RPMI8226 (cell line): ENCODE measurements around the gene APBB3.
A peak's percentile ranks its signal among the peaks of the same experiment; 100 is the strongest.

Source experiments
- DNase-seq: peaks from one replicate; pipeline ENCODE4 v3.0.0-alpha.2; 2015

The APBB3 gene

DNA sequence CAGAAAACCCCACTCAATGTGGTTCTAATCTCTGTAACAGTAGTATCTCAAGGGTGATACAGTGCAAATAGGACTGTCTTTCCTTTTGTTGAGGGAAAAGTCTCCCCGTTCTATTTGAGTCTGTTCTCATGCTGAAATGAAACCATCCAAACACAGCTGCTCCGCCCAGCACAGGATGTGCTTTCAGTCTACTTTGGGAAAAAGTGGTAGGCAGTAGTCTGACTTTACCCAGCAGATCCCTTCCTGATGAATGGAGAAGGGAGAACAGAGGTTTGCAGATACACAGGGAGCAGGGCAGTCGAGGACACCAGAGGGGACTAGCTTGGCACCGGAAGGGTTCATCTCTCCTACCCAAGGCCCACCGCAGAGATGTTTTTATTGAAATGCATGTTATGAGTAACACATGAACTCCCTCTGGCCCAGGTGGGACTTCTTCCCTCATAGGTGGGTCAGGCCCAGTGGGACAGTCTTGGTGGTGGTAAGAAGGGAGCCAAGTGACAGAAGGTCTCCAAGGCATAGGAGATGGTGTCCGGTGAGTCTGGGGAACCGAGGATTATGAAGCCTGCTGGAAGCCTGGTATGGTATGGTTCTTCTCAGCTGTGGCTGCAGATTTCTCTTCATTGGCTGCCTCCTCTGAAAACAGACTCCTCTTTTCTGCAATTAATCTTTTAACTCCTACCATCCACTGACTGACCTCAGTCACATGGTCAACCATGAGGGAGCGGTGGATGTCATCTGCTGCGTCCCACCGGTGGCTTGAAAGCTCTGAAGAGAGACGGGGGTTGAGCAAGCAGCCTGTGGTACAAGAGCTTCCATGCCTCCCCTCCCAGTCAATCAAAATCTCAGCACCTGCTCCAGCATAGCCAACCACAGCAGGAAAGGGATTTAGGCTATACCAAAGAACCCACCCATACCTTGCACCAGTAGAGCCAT lies 14.0 kb downstream of the APBB3 start:
- no peak for DNase-seq

DNA sequence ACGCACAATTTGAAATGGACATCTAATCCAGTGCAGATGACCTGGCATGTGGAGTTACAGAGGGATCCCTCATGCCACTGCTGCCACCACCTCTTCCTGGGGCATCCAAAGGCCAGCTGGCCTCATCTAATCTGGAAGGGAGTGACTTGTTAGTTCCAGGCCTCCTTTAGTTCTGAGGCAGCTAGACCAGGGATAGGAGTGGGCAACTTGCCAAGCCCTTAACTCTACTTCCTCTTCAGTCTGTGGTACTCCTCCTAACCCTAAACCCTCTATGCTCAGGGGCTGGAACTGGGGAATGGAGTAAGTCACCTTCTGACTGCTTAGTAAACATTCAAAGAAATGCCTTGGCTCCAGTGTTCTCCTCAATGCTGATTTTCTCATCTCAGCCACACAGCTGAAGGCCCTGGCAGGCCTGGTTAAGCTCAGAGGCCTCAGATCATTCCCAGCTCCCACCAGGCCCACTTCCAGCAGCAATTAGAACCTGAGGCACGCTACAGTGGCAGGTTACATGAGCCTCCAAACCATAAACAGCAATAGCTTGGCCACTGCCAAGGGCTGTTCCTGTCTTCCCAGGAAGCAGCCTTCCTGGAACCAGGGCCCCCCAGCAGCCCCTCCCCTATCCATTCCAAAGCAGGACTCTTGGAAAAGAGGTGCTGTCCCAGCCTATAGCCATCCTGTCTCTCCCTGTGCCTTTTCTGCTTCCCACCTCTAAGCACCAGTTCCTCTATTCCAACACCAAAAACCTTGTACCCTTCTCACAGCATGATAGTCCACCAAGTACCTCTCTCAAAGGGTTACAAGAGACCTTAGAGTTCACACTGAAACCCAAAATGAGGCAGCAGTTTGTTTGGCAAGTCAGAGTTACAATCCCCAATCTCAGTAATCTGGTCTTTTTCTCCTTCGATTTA lies 14.9 kb downstream of the APBB3 start:
- DNase-seq, result peak; percentile 62

DNA sequence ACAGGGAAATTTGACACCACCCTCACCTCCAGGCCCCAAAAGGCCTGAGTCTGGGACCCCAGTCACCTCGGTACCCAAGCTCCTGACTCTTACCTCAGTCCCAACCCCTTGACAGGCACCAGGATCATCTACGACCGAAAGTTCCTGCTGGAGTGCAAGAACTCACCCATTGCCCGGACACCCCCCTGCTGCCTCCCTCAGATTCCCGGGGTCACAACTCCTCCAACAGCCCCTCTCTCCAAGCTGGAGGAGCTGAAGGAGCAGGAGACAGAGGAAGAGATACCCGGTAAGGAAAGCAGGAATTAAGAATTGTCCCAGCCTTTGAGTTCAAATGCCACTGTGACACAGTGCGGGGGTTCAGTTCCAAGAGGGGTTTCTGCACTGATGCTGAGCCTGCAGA lies 15.6 kb downstream of the APBB3 start:
- DNase-seq, result no peak

DNA sequence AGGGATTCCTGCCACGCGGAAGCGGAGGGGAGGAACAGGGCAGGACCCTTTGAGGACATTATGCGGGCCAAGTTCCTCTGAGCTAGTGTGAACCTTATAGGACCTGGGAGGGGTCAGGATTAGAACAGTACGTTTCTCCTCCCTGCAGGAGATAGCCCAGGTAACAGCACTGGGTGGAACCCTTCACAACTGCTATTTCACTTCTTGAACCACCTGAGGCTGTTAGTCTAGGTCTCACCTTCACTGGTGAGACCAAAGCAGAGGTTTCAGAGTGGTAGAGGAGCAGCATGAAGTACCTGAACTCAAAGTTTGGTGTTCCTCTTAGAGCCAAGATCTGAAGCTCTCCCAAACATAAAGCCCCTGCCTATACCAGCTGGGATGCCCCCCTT lies 16.1 kb downstream of the APBB3 start:
- DNase-seq, result no peak

DNA sequence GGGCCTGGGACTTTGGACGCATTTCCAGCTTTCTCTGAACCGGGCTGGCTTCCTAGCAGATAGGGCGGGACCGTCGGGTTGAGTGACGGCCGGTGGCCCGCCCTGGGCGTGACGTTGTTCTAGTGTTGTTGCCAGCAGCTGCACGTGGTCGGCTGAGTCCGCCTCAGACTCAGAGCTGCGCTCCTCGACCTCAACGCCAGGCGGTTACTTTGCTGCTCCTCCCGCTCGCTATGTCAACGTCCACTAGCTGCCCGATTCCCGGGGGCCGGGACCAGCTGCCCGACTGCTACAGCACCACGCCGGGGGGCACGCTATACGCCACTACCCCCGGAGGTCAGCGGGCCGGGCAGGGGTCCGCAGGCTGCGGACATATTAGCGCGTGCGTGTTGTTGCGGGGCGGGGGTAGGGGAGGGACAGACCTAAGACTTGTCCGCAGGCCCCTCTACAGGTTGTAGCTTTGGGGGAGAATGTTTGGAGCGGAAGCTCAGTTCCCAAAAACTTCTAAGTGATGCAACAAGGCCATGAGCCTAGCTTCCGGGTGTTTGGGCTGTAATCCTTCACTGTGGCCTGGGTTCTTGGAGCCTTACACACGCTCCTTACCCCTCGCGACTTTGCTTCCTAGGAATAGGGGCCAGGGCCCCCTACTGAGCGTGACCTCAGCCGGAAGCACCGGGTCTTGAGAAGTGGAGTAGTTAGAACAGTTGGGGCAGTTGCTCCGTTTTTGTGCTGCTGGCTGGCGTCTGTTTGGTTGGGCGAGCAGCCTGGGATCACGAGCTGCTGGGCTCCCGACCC lies 16.7 kb downstream of the APBB3 start, which contains the start of gene EIF4EBP3:
Gene EIF4EBP3, plus strand, starts transcription at position 155 of the 792 bp plus-strand sequence. Its CDS starts 76 bp downstream, at position 231.
- peak; percentile 82 for DNase-seq

DNA sequence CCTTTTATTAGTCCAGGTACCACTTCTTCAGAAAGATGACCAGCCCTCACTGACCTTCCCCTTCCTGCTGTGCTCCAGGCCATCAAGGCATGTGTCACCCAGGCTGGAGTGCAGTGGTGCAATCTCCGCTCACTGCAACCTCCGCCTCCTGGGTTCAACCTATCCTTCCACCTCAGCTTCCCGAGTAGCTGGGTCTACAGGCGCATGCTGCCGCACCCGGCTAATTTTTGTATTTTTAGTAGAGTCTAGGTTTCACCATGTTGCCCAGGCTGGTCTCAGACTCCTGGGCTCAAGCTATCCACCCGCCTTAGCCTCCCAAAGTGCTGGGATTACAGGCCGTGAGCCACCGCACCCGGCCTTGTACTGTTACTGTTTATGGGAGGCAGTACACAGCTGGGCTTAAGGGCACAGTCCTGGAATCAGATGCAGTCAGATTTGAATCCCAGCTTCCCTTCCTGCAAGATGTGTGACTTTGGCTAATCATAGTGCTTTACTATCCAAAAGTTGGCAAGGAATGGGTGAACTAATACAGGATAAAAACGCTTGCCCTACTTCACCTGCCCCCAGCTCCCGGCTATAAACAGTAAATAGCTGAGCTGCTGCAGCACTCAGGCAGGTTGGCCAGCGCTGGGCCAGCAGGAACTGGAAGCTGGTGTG lies 17.4 kb downstream of the APBB3 start:
- DNase-seq, result no peak

DNA sequence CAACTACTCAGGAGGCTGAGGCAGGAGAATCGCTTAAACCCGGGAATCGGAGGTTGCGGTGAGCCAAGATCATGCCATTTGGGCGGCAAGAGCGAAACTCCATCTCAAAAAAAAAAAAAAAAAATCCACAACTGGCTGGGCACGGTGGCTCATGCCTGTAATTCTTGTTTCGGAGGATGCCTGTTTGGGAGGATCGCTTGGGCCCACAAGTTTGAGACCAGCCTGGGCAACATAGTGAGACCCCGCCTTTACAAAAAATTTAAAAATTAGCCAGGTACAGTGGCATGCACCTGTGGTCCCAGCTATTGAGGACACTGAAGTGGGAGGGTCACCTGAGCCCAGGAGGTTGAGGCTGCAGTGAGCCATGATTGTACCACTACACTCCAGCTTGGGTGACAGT lies 18.8 kb downstream of the APBB3 start:
- no peak for DNase-seq

DNA sequence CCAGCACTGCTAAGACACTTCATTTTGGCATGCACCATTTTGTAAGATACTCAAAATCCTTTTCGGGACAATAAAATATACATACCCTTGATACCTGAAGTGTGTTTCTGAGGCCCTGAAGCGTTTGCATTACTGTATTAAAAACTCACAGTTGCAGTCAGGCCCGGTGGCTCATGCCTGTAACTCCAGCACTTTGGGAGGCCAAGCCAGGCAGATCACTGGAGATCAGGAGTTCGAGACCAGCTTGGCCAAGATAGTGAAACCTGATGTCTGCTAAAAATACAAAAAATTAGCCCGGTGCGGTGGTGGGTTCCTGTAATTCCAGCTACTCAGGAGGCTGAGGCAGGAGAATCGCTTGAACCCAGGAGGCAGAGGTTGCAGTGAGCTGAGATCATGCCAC lies 19.4 kb downstream of the APBB3 start:
- no peak for DNase-seq

DNA sequence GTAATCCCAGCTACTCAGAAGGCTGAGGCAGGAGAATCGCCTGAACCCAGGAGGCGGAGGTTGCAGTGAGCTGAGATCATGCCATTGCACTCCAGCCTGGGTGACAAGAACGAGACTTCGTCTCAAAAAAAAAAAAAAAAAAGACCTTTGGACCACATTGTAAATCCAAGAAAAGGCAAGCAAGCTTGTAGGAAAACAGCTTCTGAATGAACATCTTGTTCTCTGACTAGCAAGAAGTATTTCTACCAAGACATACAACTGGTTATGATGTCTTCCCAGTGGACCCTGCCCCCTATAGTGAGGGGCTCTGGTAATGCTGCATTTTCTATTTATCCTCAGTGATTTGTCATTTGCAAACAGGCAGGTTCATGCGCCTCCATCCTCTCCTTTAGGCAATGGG lies 21.4 kb downstream of the APBB3 start:
- DNase-seq, result no peak

DNA sequence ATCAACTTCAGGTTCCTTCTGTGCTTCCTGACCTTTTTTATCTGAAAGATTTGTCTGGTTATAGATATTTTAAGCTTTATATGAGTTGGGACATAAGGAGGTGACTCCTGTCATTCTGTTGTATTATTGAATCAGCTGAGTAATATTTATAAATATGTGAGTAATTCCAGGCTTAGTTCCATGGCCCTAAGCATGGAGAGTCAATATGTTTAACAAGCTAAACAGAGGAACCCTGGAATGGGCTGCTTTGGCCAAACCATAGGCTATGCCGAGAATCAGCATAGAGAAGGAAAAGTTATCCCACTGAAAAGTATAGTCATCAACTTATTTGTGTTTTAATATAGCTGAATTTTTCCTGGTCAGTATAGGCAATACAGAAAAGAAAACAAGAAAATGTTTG lies 24.2 kb downstream of the APBB3 start:
- no peak for DNase-seq

DNA sequence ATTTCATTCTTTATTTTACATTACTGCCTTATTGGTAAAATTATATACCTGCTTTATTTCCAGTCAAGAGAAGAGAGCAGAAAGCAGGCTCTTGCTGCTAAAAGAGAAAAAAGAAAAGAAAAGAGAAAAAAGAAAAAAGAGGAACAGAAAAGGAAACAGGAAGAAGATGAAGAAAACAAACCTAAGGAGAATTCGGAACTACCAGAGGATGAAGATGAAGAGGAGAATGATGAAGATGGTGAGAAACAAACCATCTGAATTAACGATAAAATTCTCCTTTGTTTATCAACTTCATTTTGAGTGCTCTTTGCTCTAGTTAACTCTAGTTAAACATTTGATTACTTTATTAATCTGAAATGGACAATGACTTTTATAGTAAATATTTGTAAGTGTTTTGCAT lies 40.4 kb downstream of the APBB3 start:
- no peak for DNase-seq

DNA sequence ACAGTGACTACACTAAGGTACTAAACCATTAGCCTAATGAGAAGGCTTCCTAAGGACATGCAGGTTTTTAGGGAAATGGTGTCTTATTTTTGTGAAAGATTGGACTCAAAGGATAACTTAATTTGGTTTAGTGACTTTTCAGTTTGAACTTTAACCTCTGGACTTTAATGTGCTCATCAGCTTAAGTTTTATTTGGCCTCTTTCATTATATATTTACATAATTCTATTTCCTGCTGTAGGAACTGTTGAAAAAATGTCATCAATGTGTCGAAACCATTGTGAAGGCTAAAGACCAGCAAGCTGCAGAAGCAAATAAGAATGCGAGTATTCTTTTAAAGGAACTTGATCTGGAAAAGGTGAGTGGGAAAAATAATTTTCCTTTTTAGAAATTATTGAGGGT lies 51.3 kb downstream of the APBB3 start:
- DNase-seq, result no peak

DNA sequence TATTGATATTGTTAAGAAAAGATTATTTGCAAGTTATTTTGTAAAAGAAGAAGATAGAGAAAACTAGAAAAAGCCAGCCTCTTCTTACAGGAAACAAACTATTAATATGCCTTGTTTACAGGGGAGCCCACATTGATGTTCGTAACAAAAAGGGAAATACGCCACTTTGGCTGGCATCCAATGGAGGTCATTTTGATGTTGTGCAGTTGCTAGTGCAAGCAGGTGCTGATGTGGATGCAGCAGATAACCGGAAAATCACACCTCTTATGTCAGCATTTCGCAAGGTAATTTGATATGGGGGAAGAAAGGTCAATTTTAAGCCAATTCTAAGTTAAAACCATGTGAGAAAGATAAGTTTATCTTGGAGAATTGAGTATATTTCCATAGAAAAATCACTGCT lies 54.5 kb downstream of the APBB3 start:
- no peak for DNase-seq
